A172 (cell line): ENCODE data around the gene EID3. TPM values are rescaled to one million over a fixed set of nuclear protein-coding genes. Genes with fewer than 3 reads are reported as not detected.
"Not testable (repeated sequence)": the region's sequence is repeated elsewhere in the genome, so short reads cannot be mapped to it uniquely, and the experiment has no call there.

Experiments used
- DNase-seq: peaks from one replicate; pipeline ENCODE4 v3.0.0-alpha.2; 2015; ENCODE audit warnings: low spot score
- total RNA-seq: library from RNA; depleted of rRNA; stranded (reverse); fragments of >200 nt; shearing (Covaris generic); gene quantifications from 2 replicates; pipeline ENCODE4 v1.2.3, GENCODE V29; 2014

Gene EID3
- total RNA-seq, 1 experiment from 2014 or later: 5.7 TPM

GRCh38 chr12:104290320-104290719 is 13.2 kb upstream of the EID3 start:
- DNase-seq: no peak

- DNase-seq: no peak
These were observed 12.7 kb upstream of the EID3 start for GRCh38 chr12:104290855-104291254.

GRCh38 chr12:104291867-104292524 is 11.5 kb upstream of the EID3 start:
- no peak for DNase-seq

GRCh38 chr12:104292872-104293794 is 10.4 kb upstream of the EID3 start:
- DNase-seq: no peak

GRCh38 chr12:104294158-104294859 is 9.2 kb upstream of the EID3 start:
- not testable (repeated sequence) for DNase-seq

GRCh38 chr12:104294927-104295668 is 8.4 kb upstream of the EID3 start:
- DNase-seq: no peak

GRCh38 chr12:104295954-104296353 is 7.6 kb upstream of the EID3 start:
- DNase-seq: no peak

GRCh38 chr12:104296718-104297117 is 6.8 kb upstream of the EID3 start:
- no peak for DNase-seq

GRCh38 chr12:104297477-104298113 is 5.9 kb upstream of the EID3 start:
- DNase-seq: no peak

GRCh38 chr12:104299842-104300481 is 3.6 kb upstream of the EID3 start:
- DNase-seq: no peak

GRCh38 chr12:104304261-104305009 is 896 bp downstream of the EID3 start:
- no peak for DNase-seq

GRCh38 chr12:104305349-104305748 is 1.8 kb downstream of the EID3 start:
- no peak for DNase-seq

GRCh38 chr12:104306376-104306775 is 2.8 kb downstream of the EID3 start:
- DNase-seq: no peak

GRCh38 chr12:104306943-104307654 is 3.6 kb downstream of the EID3 start:
- DNase-seq: no peak

- DNase-seq: no peak
These were observed 4.1 kb downstream of the EID3 start for GRCh38 chr12:104307655-104308000.

GRCh38 chr12:104309446-104309993 is 6.0 kb downstream of the EID3 start:
- no peak for DNase-seq

- no peak for DNase-seq
These were observed 7.5 kb downstream of the EID3 start for GRCh38 chr12:104310751-104311633.

GRCh38 chr12:104312202-104312601 is 8.7 kb downstream of the EID3 start:
- no peak for DNase-seq
